ENCODE measurements around the gene COMMD4.

The COMMD4 gene

GRCh38 chr15:75353604-75354003 lies 17.7 kb downstream of the COMMD4 start:
- TF ChIP-seq CTCF (IDR thresholded peaks at IDR 0.05; ENCODE audit: insufficient read depth, low read length, poor library complexity, severe bottlenecking), result no peak
- DNase-seq (ENCODE audit: extremely low read depth, insufficient read length), result no peak
- no peaks in the 10 kb centered on the region for H3K27me3 ChIP-seq (replicated peaks; ENCODE audit: control insufficient read depth, insufficient read depth, low read length)
- H3K4me3 ChIP-seq (replicated peaks; ENCODE audit: low read depth, low read length), result no peak overlapping the region
- H3K36me3 ChIP-seq (ENCODE audit: control insufficient read depth, insufficient read depth, low read length), result peaks cover 21% of the 10 kb centered on the region

GRCh38 chr15:75354454-75354853 lies 18.6 kb downstream of the COMMD4 start:
- H3K4me3 ChIP-seq (replicated peaks; ENCODE audit: low read depth, low read length), result no peak overlapping the region
- H3K27me3 ChIP-seq (replicated peaks; ENCODE audit: control insufficient read depth, insufficient read depth, low read length), result no peaks in the 10 kb centered on the region
- TF ChIP-seq CTCF (IDR thresholded peaks at IDR 0.05; ENCODE audit: insufficient read depth, low read length, poor library complexity, severe bottlenecking), result no peak
- no peak for DNase-seq (ENCODE audit: extremely low read depth, insufficient read length)
- peaks cover 28% of the 10 kb centered on the region for H3K36me3 ChIP-seq (ENCODE audit: control insufficient read depth, insufficient read depth, low read length)

- no peak overlapping the region for H3K4me3 ChIP-seq (replicated peaks; ENCODE audit: low read depth, low read length)
- no peaks in the 10 kb centered on the region for H3K27me3 ChIP-seq (replicated peaks; ENCODE audit: control insufficient read depth, insufficient read depth, low read length)
- TF ChIP-seq CTCF (IDR thresholded peaks at IDR 0.05; ENCODE audit: insufficient read depth, low read length, poor library complexity, severe bottlenecking), result no peak
- H3K36me3 ChIP-seq (ENCODE audit: control insufficient read depth, insufficient read depth, low read length), result peaks cover 33% of the 10 kb centered on the region
- no peak for DNase-seq (ENCODE audit: extremely low read depth, insufficient read length)
These were observed 19.5 kb downstream of the COMMD4 start for GRCh38 chr15:75355369-75355768.

GRCh38 chr15:75356006-75356405 lies 20.1 kb downstream of the COMMD4 start:
- no peak for TF ChIP-seq CTCF (IDR thresholded peaks at IDR 0.05; ENCODE audit: insufficient read depth, low read length, poor library complexity, severe bottlenecking)
- Histone ChIP-seq H3K4me3 (replicated peaks; ENCODE audit: low read depth, low read length) (no peak overlapping the region), H3K36me3 (ENCODE audit: control insufficient read depth, insufficient read depth, low read length) (peaks cover 33% of the 10 kb centered on the region), H3K27me3 (replicated peaks; ENCODE audit: control insufficient read depth, insufficient read depth, low read length) (no peaks in the 10 kb centered on the region)
- no peak for DNase-seq (ENCODE audit: extremely low read depth, insufficient read length)

GRCh38 chr15:75356517-75356916 lies 20.7 kb downstream of the COMMD4 start:
- H3K4me3 ChIP-seq (replicated peaks; ENCODE audit: low read depth, low read length), result no peak overlapping the region
- DNase-seq (ENCODE audit: extremely low read depth, insufficient read length), result no peak
- no peaks in the 10 kb centered on the region for H3K27me3 ChIP-seq (replicated peaks; ENCODE audit: control insufficient read depth, insufficient read depth, low read length)
- peaks cover 33% of the 10 kb centered on the region for H3K36me3 ChIP-seq (ENCODE audit: control insufficient read depth, insufficient read depth, low read length)
- no peak for TF ChIP-seq CTCF (IDR thresholded peaks at IDR 0.05; ENCODE audit: insufficient read depth, low read length, poor library complexity, severe bottlenecking)

- H3K4me3 ChIP-seq (replicated peaks; ENCODE audit: low read depth, low read length), result no peak overlapping the region
- TF ChIP-seq CTCF (IDR thresholded peaks at IDR 0.05; ENCODE audit: insufficient read depth, low read length, poor library complexity, severe bottlenecking), result no peak
- peaks cover 42% of the 10 kb centered on the region for H3K36me3 ChIP-seq (ENCODE audit: control insufficient read depth, insufficient read depth, low read length)
- H3K27me3 ChIP-seq (replicated peaks; ENCODE audit: control insufficient read depth, insufficient read depth, low read length), result no peaks in the 10 kb centered on the region
- DNase-seq (ENCODE audit: extremely low read depth, insufficient read length), result no peak
These were observed 22.3 kb downstream of the COMMD4 start for GRCh38 chr15:75357976-75358673.

Data from GM06990 (cell line).